Epithelial cell of prostate (primary cell): ENCODE results near the gene DMRT1.

Experiments used
- DNase-seq: peaks from one replicate; pipeline ENCODE4 v3.0.0-alpha.2; 2011; ENCODE audit warnings: low read depth, low spot score
- H3K27ac ChIP-seq: fragments of 450-650 bp; 2 replicates; pipeline ENCODE4 v1.5.1; 2017; ENCODE audit warnings: mild to moderate bottlenecking

DMRT1 gene

GRCh38 chr9:841371-842209 lies at the start of gene DMRT1:
TSS of gene DMRT1 (plus strand) at chr9:841697. CDS start at chr9:841839, 142 bp downstream.
- DNase-seq, result no peak
- no peak within 1 kb of the TSS for H3K27ac ChIP-seq

DNA sequence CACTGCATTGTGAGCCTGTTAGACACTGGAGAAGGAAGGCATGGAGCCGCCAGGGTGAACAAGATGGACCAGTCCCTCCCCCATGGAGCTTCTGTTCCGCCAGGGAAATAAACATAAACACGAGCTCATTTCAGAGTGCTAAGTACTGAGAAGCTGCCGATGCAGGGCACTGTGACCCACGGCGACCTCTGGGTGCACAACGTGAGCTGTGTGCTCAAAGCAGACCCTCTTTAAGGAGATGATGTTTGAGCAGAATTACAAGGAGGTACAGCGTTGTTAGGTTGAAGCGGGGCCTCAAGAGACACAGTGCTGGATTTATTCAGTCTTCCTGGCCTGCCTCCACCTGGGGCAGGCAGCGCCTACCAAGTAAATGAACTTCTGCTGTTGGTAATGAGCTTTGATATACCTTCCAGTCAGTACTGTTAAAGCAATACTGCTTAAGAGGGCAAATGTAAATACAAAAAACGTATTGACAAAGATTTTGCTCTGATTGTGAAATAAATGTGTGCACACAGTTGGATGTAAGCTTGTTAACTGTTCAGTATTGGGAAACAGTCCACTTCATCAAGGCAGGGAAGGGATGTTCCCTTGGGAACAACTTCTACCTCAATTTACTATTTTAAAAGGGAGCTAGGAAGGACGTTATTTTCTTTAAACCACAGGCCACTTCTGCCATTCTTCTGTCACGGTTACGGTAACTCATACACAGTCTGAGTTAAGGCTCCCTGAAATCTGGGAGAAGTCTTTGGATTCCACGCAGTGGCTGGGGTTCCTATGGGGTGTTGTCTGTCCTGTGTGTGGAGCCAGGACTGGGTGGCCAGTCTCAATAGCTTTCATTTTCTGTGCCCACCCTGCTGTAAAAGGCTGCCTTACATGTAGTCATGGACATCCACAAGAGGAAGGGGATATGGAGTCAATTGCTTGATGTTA lies 48.9 kb upstream of the DMRT1 start:
- DNase-seq, result no peak

GRCh38 chr9:794386-794785 lies 47.1 kb upstream of the DMRT1 start:
- no peak overlapping the region for H3K27ac ChIP-seq
- no peak for DNase-seq

More for the DNA sequence above, 48.9 kb upstream of the DMRT1 start:
- H3K27ac ChIP-seq, result no peak overlapping the region

- no peak overlapping the region for H3K27ac ChIP-seq
- no peak for DNase-seq
These were observed 45.6 kb upstream of the DMRT1 start for GRCh38 chr9:795869-796268.

- no peak for DNase-seq
- H3K27ac ChIP-seq, result peak overlapping the region; percentile 39
These were observed 40.8 kb upstream of the DMRT1 start for GRCh38 chr9:800591-801150.

GRCh38 chr9:801399-802071 lies 40.0 kb upstream of the DMRT1 start:
- no peak for DNase-seq

GRCh38 chr9:804026-804425 lies 37.5 kb upstream of the DMRT1 start:
- DNase-seq, result no peak
- H3K27ac ChIP-seq, result no peak overlapping the region

More at GRCh38 chr9:801399-802071, 40.0 kb upstream of the DMRT1 start:
- peak overlapping the region; percentile 39 for H3K27ac ChIP-seq

GRCh38 chr9:805151-805550 lies 36.3 kb upstream of the DMRT1 start:
- no peak overlapping the region for H3K27ac ChIP-seq
- DNase-seq, result no peak

DNA sequence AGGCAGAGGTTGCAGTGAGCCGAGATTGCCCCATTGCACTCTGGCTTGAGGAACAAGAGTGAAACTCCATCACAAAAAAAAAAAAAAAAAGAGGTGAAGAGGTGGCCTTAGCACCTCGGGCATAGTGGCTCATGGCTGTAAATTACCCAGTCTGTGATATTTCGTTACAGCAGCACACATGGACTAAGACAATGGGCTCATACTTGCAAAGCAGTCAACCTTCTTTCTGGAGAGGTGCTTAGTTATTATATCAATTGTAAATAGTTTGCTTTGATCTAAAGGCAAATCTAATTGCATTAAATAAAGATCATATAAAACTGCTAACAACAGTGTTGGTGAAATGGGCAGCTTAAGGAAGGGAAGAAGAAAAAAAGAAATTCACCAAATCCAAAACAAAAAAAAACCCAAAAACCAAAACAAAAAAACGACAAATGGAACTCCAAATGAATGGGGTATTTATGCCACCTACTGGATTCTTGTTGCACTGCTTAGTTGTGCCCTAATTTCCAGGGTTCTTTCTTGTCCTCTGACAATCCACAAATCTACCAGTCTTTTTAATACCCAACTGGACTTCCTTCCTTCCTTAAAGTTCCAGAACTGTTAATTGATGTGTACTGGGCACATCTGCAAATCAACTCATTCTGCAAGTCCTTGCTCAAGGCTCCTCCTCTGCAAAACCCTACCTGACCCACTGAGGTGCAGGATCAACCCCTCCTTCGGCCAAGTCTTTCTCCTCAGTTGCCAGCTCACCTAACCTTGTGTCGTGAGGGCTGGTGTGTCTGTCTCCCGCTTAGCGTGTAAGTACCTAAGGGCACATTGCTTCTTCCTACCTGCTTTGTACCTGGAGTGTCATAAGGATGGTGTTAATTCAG lies 35.0 kb upstream of the DMRT1 start:
- no peak overlapping the region for H3K27ac ChIP-seq
- DNase-seq, result no peak

GRCh38 chr9:811106-811531 lies 30.4 kb upstream of the DMRT1 start:
- H3K27ac ChIP-seq, result peak overlapping the region; percentile 79
- peak; percentile 81 for DNase-seq

- H3K27ac ChIP-seq, result no peak overlapping the region
- DNase-seq, result no peak
These were observed 22.5 kb upstream of the DMRT1 start for GRCh38 chr9:818958-819357.

DNA sequence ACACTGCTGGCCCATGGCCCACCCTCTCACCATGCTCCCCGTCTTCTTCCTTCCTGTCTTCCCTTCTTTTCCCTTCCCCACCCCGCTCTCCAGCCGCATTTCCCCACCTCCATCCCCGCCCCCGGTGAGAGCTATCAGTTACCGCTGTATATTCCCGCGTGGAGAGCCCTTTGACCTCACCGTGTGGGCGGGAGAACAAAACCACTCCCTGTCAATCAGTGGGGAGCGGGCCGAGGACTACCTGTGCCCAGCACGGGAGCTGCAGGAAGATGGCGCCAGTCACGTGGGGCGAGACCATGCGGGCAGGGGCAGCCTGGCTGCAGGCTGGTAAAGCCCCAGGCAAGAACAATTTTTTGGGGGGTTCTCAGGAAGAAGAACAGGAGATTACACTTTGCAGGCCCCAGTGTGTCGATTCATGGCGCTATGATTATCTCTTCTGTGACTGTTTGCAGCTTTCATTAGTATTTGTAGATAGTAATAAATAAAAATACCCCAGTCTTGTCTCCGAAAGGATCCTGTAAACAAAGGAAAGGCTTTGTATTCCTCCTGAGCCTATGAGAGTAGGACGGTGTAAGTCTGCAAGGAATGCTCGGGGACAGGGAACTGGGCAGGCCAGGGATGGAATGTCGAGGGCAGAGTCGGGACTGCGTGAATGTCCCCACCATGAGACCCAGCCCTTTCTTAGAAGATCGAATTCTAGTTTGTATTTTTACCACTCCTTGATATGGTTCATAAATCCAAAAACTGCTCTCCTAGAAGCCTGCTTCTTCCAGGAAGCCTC lies 14.8 kb upstream of the DMRT1 start:
- no peak for DNase-seq
- H3K27ac ChIP-seq, result no peak overlapping the region

DNA sequence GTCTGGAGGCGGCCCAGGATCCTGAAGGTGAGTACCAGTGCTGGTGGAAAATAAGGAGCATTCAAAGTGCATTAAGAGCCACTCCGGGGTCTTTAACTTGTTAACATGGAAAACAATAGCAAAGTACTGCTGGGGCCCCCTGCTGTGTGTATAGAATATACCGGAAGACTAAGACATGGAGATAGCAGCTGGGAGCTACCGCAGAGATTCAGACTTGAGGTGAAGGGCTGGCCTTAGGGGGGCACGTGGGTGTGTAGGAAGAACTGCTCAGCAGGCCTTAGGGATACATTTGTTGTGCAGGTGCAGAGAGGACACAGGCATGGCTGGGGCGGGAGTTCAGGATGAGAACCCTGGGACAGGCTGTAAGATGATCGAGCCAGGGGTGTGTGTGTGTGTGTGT lies 1.2 kb upstream of the DMRT1 start:
- no peak for DNase-seq
- no peak overlapping the region for H3K27ac ChIP-seq

DNA sequence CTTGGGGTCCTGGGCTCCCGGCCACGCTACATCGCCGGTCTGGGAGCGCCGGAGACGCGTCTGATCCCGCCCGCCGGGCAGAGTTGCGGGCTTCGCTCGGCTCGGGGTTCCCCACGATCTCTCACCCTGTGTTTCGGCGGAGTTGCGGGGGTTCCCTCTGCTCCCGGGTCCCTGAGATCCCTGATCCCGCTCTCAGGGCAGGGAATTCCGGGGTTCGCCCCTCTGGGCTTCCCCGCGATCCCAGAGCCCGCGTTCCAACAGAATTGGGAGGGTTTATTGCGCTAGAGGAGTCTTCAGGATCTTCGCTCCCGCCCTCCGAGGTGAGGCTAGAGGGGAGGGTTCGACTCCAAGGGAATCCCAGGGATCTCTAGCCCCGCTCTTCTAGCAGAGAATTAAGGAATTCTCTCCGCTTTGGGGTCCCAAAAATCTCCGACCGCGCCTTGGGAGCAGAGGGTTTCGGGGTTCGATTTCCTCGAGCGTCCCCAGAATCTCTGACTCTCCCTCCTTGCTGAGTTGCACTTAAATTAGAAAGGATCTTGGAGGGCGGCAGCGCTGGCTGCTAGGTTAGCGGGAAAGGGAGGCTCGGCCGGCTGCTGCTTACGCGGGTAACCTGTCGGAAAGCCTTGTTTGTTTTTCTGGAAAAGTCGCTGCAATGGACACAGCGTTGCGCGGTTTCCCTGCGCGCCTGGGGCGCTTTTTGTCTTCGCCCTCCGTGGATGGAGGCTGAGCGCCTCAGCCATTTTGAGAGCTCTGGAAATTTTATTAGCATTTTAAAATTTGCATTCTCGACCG lies 1.3 kb downstream of the DMRT1 start:
- DNase-seq, result no peak
- no peak overlapping the region for H3K27ac ChIP-seq

DNA sequence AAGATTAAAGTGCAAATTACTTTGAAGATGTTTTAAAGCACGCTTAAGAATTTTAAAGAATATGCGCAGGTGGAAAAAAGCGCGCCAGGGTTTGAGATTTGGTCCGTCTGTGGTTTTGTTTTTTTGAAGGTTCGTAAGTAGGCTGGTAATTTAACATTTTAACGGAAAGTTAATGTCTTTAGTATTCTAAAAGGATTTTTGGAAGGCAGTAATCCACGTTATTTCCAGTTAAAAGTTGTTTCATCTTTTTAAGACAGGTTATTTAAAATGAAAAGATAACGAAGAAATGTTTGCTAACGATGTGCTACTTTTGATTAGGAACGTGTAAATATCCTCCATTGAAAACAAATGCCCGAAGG lies 1.9 kb downstream of the DMRT1 start:
- DNase-seq, result no peak

GRCh38 chr9:846852-847251 lies 5.4 kb downstream of the DMRT1 start:
- DNase-seq, result peak; percentile 6
- H3K27ac ChIP-seq, result no peak overlapping the region

More for the DNA sequence above, 1.9 kb downstream of the DMRT1 start:
- H3K27ac ChIP-seq, result no peak overlapping the region

GRCh38 chr9:847505-847904 lies 6.0 kb downstream of the DMRT1 start:
- DNase-seq, result no peak
- no peak overlapping the region for H3K27ac ChIP-seq

GRCh38 chr9:849431-849830 lies 7.9 kb downstream of the DMRT1 start:
- H3K27ac ChIP-seq, result no peak overlapping the region
- DNase-seq, result no peak
